Raji (cell line): ENCODE data around the gene FADS6.

Experiments
- POLR2A ChIP-seq: IDR thresholded peaks from 2 replicates; pipeline ENCODE4 v1.6.1; 2011; ENCODE audit warnings: low read depth, low read length, control low read depth; ENCODE audit not compliant: insufficient read depth

FADS6 gene

GRCh38 chr17:74903671-74904070 lies 10.2 kb upstream of the FADS6 start:
- TF ChIP-seq POLR2A = no peak

GRCh38 chr17:74903034-74903433 lies 9.6 kb upstream of the FADS6 start:
- TF ChIP-seq POLR2A = no peak

DNA sequence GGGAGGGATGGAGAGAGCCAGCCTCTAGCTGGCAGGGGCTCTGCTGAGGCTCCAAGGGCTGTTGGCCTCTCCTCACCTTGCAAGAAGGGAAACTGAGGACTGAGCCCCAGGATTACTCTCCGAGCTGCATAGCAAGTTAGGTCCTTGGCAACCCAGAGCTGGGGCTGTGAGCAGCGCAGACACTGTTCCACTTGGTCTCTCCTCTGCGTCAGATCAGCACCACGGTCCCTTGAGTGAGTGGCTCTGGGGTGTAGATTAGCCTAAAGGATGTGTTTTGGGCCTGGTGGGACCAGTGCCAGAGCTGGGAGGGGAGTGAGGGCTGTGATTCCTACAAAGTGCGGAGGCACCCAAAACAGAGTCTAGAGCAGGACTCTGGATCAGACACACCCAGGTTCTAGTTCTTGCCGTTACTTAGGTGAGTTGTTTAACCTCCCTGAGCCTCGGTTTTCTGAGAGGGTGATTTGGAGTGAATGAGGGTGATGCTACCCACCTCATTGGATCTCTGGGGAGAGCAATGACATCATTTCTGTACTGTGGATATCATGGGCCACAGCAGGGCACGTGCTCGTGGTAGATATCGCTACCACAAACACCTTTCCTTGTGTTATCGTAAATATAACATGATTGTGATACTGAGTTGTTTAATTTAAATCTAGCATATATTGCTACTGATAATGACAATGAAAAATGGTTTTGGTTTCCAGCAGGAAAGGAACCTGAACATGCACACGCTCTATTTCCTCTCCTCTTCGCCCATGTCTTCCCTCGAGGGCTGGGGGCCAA lies 8.1 kb upstream of the FADS6 start:
- TF ChIP-seq POLR2A = no peak

GRCh38 chr17:74900208-74900607 lies 6.8 kb upstream of the FADS6 start:
- TF ChIP-seq POLR2A = no peak

DNA sequence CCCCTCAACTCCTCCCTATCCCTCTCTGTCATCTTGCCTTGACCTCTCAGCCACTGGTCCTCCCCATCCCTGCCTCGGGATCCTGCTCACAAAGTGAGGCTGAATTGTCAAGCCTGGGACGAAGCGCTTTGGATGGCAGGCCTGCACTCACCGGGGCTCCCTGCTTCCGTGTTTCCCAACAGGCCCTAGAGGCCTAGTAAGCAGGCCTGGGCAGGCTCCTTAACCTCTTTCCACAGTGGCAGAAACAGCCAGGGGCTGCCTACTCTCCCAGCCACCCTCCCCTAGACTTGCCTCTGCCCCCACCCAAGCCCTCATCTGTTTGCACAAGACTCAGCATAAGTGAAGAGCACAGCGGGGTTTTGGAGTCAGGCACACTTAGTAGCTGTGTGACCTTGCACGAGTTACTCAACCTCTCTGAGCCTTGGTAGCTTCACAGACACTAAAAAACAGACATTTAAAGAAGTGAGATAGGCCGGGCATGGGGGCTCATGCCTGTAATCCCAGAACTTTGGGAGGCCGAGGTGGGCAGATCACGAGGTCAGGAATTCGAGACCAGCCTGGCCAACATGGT lies 5.0 kb upstream of the FADS6 start:
- TF ChIP-seq POLR2A = no peak

DNA sequence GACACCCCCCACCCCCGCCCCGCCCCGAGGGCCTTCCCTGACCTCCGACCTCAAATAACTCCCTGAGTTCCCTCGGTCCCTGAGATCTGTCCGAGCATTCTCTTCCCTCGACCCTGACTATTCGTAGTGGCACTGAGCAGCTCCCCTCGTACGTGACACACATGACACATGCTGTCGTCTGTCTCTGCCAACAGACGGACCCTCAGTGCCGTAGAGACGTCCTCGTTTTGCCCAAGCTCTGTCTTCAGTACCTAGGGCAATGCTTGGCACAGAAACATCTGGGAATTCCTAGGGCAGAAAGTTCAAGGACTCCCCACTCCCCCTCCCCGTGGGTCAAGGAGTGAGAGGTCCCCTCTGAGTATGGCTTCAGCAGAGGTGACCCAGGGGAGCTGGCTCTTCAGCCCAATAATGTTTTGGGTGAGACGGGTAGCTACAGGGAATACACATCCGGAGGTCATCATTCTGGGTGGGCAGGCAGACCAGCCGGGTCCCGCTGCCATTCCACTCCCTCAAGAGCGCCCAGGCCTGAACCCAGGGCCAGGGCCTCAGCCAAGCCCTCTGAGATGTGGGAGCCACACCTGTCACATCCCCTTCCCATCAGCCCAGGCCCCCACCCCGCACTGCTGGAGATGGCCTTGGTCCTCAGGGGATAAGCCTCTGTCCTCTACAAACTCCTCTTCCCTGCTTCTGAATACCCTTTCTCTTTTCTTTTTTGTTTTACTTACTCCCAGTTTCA lies 671 bp upstream of the FADS6 start:
- TF ChIP-seq POLR2A = no peak

DNA sequence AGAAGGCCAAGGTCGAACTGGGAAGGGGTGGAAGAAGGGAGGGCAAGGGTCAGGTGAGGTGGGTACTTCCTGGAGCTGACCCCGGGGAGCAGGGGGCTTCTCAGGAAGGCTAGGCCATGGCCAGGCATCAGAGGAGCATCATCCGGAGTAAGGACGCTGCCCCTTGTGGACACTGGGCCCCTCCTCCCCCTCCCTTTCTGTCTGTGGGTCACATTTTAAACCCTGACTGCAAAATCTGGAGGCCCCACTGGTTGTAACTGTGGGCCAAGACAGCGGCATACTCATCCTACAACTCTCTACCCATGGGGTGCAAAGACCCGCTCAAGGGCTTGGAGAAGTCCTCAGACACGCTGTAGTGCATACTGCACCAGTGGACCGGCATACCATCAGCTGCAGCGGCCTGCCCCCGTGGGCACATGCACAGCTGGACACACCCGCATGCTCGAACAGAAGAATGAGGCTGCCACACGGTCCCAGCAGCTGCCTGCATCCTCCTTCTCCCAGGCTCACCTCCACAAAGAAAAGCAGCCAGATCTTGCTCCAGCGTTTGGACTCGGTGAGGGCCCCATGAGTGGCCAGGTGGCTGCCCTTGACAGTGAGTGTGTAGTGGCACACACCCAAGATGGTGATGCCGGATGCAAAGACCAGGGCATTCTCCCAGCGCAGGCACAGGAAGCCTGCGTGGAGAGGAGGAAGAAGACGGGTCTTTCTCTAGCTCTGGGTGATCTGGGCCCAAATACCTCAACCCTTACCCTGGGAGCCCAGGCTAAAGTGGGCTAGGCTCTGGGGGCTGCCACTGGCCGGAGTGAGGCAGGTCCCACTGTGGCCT lies 1.2 kb downstream of the FADS6 start:
- no peak for TF ChIP-seq POLR2A

DNA sequence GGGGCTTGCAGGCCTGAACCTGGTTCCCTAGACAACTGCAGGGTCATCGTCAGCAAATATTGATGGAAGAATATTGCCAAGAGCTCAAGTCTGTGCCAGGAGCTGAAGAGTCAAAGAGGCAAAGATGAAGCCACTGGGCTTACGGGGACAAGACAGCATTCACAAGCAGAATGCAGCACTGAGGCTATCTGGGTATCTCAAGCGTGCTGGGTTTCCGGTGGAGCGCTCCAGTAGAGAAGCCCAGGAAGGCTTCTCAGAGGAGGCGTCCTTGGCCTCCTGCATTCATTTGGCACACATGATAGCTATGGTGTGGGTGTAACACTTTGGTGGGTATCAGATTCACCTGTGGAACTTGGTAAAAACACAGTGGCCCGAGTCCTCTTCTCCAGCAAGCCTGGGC lies 2.9 kb downstream of the FADS6 start:
- TF ChIP-seq POLR2A = no peak

DNA sequence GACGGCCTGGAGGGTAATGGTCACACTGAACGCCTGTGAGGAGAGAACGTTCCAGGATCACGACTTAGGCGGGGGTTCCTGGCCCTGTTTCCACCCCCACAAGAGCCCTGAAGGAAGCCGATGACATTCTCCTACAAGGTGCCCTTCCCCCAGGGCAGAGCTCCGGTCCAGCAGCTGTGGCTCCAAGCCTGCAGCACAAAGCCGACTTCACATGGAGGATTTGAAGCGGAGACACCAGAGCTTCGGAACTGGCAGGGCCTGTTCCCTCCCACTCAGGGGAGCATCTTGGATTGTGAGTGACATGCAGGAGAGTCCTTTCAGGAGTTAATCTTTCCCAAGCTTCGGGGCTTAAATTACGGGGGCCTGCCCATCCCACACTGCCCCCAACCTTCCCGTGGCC lies 5.0 kb downstream of the FADS6 start:
- TF ChIP-seq POLR2A = no peak

- no peak for TF ChIP-seq POLR2A
These were observed 10.1 kb downstream of the FADS6 start for GRCh38 chr17:74883241-74883745.

- TF ChIP-seq POLR2A = no peak
These were observed 10.8 kb downstream of the FADS6 start for GRCh38 chr17:74882517-74883240.

DNA sequence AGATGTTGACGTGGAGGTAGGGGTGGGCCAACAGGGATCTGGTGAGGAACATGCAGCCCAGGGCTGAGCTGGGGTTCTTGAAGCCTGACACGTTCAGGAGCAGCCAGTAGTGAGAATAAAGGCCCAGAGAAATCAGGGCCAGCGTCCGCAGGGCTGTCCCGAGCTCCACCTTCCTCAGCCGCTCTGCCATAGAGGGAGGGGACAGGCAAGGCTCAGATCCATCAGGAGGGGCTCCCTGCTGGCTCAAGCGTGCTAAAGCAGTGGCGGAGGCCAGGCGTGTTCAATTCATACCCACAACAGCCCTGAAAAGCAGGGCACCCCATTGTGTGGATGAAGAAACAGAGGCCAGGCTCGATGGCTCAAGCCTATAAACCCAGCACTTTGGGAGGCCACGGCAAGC lies 12.4 kb downstream of the FADS6 start:
- no peak for TF ChIP-seq POLR2A

DNA sequence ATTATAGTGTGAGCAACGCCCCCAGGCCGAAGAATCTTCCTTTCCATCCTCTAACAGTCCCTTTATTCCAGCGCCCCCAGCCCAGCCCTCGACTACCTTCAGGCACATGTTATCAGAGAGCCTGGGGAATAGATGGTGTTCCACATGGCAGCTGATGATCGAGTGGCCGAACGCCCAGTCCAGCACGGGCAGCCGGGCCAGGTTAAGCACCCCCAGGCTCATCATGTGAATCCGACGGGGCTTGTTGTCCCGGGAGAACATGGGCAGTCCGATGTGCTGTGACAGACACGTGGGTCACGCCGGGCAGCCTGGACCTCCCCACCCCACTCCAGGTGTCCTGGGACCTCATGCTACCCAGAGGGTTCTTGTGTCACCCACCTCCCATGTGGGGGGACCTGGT lies 14.1 kb downstream of the FADS6 start:
- no peak for TF ChIP-seq POLR2A

DNA sequence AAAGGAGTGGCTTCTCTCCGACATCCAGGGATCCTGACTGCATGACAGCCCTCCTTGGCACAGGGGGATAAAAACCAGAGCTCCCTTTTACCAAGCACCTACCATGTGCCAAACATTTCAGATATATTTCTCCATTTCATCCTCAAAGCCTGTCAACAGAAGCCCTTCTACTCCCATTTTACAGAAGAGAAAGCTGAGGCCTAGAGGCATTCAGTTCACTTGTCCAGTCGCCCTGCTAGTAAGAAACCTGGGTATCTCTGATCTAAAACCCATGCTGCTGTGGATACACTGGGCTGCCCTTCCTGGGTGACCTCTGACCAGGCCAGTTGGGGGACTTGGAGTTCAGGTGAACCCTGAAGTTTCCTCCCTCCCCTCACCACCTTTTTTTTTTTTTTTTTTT lies 14.8 kb downstream of the FADS6 start:
- no peak for TF ChIP-seq POLR2A
